DND-41 (cell line): Measurements from ENCODE around the gene PDGFB.

ENCODE experiments used
- EZH2 ChIP-seq: IDR thresholded peaks from 3 replicates; pipeline ENCODE4 v1.6.1; 2012; ENCODE audit warnings: borderline replicate concordance, low read depth, mild to moderate bottlenecking, moderate library complexity, low read length, inconsistent platforms; ENCODE audit not compliant: severe bottlenecking
- TF ChIP-seq, protein P1 (sequence below): IDR thresholded peaks from 2 replicates; pipeline ENCODE4 v1.5.1; 2012; ENCODE audit warnings: borderline replicate concordance, low read length, moderate library complexity, mild to moderate bottlenecking; ENCODE audit not compliant: poor library complexity, severe bottlenecking; ENCODE audit errors: extremely low read depth

DNA sequence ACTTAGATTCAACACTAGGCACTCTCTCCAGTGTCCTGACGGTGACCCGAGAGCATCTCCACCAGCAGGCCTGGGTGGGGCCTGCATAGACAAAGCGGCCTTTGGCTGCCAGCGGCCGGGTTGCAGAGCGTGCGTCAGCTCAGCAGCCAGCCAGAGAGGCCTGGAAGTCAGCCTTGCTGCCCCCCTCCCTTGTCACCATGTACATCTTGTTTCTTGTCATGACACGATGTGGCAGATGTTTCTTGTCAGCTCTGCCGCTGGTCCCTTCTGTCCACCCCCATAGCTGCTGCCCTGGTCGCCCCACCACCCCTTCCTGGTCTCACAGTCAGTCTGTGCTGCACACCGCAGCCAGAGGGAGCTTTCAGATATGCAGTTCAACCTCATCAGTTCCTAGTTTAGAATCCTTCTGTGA lies 59.2 kb downstream of the PDGFB start:
- no peak for TF ChIP-seq EZH2
- TF ChIP-seq, protein P1, sequence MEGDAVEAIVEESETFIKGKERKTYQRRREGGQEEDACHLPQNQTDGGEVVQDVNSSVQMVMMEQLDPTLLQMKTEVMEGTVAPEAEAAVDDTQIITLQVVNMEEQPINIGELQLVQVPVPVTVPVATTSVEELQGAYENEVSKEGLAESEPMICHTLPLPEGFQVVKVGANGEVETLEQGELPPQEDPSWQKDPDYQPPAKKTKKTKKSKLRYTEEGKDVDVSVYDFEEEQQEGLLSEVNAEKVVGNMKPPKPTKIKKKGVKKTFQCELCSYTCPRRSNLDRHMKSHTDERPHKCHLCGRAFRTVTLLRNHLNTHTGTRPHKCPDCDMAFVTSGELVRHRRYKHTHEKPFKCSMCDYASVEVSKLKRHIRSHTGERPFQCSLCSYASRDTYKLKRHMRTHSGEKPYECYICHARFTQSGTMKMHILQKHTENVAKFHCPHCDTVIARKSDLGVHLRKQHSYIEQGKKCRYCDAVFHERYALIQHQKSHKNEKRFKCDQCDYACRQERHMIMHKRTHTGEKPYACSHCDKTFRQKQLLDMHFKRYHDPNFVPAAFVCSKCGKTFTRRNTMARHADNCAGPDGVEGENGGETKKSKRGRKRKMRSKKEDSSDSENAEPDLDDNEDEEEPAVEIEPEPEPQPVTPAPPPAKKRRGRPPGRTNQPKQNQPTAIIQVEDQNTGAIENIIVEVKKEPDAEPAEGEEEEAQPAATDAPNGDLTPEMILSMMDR, result no peak
